ENCODE data around the gene CYP2J2. TPM values are rescaled to one million over a fixed set of nuclear protein-coding genes. Genes with fewer than 3 reads are reported as not detected.
"Not testable (repeated sequence)": the region's sequence is repeated elsewhere in the genome, so short reads cannot be mapped to it uniquely, and the experiment has no call there.

Gene CYP2J2
- total RNA-seq, 1 donor from 2014 or later: not detected

- DNase-seq (ENCODE audit: low spot score): no peak
These were observed 6.8 kb downstream of the CYP2J2 start for GRCh38 chr1:59919746-59920145.

GRCh38 chr1:59917785-59918180 is 8.8 kb downstream of the CYP2J2 start:
- DNase-seq (ENCODE audit: low spot score): no peak

- DNase-seq (ENCODE audit: low spot score): no peak
These were observed 9.4 kb downstream of the CYP2J2 start for GRCh38 chr1:59917026-59917784.

GRCh38 chr1:59915516-59915915 is 11.1 kb downstream of the CYP2J2 start:
- no peak for DNase-seq (ENCODE audit: low spot score)

GRCh38 chr1:59914791-59915286 is 11.7 kb downstream of the CYP2J2 start:
- DNase-seq (ENCODE audit: low spot score): not testable (repeated sequence)

- DNase-seq (ENCODE audit: low spot score): no peak
These were observed 17.9 kb downstream of the CYP2J2 start for GRCh38 chr1:59908682-59909081.

GRCh38 chr1:59908084-59908483 is 18.5 kb downstream of the CYP2J2 start:
- no peak for DNase-seq (ENCODE audit: low spot score)

- no peak for DNase-seq (ENCODE audit: low spot score)
These were observed 19.6 kb downstream of the CYP2J2 start for GRCh38 chr1:59906931-59907330.

GRCh38 chr1:59903141-59903754 is 23.3 kb downstream of the CYP2J2 start:
- DNase-seq (ENCODE audit: low spot score): no peak

- DNase-seq (ENCODE audit: low spot score): no peak
These were observed 24.7 kb downstream of the CYP2J2 start for GRCh38 chr1:59901770-59902388.

- no peak for DNase-seq (ENCODE audit: low spot score)
These were observed 25.9 kb downstream of the CYP2J2 start for GRCh38 chr1:59900640-59901039.

GRCh38 chr1:59898927-59899326 is 27.6 kb downstream of the CYP2J2 start:
- DNase-seq (ENCODE audit: low spot score): no peak

- no peak for DNase-seq (ENCODE audit: low spot score)
These were observed 29.4 kb downstream of the CYP2J2 start for GRCh38 chr1:59897165-59897564.

- no peak for DNase-seq (ENCODE audit: low spot score)
These were observed 33.4 kb downstream of the CYP2J2 start for GRCh38 chr1:59892841-59893811.

GRCh38 chr1:59885160-59885832 is 41.3 kb downstream of the CYP2J2 start:
- no peak for DNase-seq (ENCODE audit: low spot score)

- DNase-seq (ENCODE audit: low spot score): no peak
These were observed 45.8 kb downstream of the CYP2J2 start for GRCh38 chr1:59880735-59881134.

GRCh38 chr1:59879996-59880505 is 46.5 kb downstream of the CYP2J2 start:
- DNase-seq (ENCODE audit: low spot score): no peak

GRCh38 chr1:59879574-59879973 is 47.0 kb downstream of the CYP2J2 start:
- no peak for DNase-seq (ENCODE audit: low spot score)

- DNase-seq (ENCODE audit: low spot score): no peak
These were observed 48.2 kb downstream of the CYP2J2 start for GRCh38 chr1:59878370-59878769.

GRCh38 chr1:59877108-59877682 is 49.4 kb downstream of the CYP2J2 start:
- no peak for DNase-seq (ENCODE audit: low spot score)
